Activated CD4-positive, alpha-beta T cell treated with anti-CD3 and anti-CD28 coated beads, Interleukin-2, amount 50 U/mL, for 16 hours (primary cell): ENCODE results near the gene BPTF.
"Not testable (repeated sequence)": the region's sequence is repeated elsewhere in the genome, so short reads cannot be mapped to it uniquely, and the experiment has no call there.

Experiments used
- DNase-seq: peaks from one replicate; pipeline ENCODE4 v3.0.0-alpha.2; 2020

The BPTF gene

DNA sequence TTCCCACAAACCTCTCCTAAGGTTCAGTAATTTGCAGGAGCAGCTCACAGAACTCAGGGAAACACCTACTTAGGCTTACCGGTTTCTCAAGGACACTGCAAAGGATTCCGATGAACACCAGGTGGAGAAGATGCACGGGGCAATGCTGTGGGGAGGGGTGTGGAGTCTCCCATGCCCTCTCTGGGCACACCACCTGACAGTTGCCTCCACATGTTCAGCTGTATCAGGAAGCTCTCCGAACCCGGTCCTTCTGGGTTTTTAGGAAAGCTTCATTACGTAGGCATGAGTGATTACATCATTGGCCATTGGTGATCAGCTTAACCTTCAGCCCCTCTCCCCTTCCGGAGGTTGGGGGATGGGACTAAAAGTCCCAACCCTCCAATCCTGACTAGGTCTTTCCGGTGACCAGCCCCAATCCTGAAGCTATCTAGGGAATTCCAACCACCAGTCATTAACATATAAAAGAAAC is 149.3 kb downstream of the BPTF start:
- DNase-seq: no peak

- DNase-seq: not testable (repeated sequence)
Measured at GRCh38 chr17:67976306-67976705, 151.0 kb downstream of the BPTF start.

- DNase-seq: no peak
Measured at GRCh38 chr17:67980456-67980855, 155.2 kb downstream of the BPTF start.

DNA sequence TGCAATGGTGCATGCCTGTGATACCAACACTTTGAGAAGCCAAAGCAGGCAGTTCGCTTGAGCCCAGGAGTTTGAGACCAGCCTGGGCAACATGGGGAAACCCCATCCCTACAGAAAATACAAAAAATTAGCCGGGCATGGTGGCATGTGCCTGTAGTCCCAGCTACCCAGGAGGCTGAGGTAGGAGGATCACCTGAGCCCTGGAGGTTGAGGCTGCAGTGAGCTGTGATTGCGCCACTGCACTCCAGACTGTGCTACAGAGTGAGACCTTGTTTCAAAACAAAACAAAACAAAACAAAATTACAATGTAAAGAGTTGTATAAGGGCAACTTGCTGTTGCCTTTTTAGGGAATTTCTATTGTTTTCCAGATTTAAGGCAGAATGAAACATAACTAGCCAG is 155.6 kb downstream of the BPTF start:
- not testable (repeated sequence) for DNase-seq

- no peak for DNase-seq
Measured at GRCh38 chr17:67982034-67982640, 156.8 kb downstream of the BPTF start.

GRCh38 chr17:67982686-67983382 is 157.5 kb downstream of the BPTF start:
- DNase-seq: no peak

DNA sequence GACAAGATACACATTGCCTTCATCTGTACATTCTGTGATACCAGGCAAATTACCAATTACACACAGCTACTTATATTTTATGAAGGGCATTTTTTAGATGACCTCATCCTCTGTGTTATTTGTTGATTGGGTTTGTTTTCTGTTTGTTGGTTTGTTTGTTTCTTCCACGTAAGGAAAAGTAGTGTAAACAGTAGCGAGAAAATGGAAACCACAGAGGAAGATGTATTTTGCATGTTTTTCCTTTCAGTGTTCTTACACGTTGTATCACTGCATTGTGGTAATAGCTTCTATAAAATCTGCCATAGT is 158.0 kb downstream of the BPTF start:
- DNase-seq: no peak

DNA sequence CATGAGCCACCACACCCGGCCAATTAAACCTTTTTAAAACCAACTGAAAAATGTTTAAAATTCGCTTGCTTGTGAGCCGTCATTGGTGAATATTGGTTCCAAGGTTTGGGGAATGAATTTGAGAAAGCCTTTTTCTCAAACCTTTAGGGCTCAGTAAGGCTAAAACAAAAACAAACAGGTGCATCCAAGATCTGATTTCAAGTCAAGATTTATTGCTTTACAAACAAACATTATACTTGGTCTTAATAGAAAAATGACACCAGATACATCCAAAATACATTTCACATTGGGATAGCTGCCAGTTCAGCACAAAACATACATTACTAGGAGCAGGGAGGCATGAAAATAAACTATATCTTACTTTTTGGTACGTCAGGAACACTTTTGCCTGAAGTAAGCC is 165.6 kb downstream of the BPTF start:
- DNase-seq: no peak

- peak; percentile 8 for DNase-seq
Measured at GRCh38 chr17:67992548-67993152, 167.3 kb downstream of the BPTF start.

GRCh38 chr17:67993153-67993997 is 168.1 kb downstream of the BPTF start:
- DNase-seq: peak; percentile 83

- DNase-seq: no peak
Measured at GRCh38 chr17:67993998-67994361, 168.7 kb downstream of the BPTF start.

GRCh38 chr17:67994817-67995569 is 169.7 kb downstream of the BPTF start:
- peak; percentile 35 for DNase-seq

- DNase-seq: peak; percentile 6
Measured at GRCh38 chr17:67995570-67996263, 170.4 kb downstream of the BPTF start.

DNA sequence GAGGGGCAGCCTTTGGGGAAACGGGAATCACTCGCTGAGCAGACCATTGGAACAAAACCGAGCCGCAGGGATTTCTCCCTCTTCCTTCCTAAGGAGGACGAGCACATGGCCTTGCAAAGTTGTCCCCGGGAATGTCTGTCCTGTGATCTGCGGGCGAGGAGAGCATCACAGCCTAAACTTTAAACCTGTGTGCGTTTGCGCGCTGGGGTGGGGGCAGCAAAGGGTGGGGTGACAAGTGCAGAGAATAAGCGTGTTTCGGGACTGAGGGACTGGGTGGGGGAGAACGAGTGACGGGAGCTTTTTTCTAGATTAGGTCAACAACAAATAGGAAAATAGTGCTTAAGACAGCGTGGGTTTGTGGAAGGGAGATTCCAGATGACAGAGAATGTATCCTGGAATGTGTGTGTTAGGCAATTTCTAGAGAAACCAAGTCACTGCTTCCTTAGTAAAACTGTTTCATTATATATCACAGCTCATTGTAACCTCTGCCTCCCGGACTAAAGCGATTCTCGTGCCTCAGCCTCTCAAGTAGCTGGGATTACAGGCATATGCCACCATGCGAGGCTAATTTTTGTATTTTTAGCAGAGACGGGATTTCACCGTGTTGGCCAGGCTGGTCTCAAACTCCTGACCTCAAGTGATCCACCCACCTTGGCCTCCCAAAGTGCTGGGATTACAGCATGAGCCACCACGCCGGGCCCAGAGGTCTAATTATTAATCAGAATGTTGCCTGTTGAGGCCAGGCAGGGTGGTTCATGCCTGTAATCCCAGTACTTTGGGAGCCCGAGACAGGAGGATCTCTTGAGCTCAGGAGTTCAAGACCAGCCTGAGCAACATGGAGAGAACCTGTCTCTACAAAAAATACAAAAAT is 171.2 kb downstream of the BPTF start, which contains the start of gene C17orf58:
Gene C17orf58 (minus strand): TSS at position 169 of the 871 bp plus-strand sequence. CDS start 271 bp downstream, outside the sequence.
- DNase-seq: peak; percentile 54

DNA sequence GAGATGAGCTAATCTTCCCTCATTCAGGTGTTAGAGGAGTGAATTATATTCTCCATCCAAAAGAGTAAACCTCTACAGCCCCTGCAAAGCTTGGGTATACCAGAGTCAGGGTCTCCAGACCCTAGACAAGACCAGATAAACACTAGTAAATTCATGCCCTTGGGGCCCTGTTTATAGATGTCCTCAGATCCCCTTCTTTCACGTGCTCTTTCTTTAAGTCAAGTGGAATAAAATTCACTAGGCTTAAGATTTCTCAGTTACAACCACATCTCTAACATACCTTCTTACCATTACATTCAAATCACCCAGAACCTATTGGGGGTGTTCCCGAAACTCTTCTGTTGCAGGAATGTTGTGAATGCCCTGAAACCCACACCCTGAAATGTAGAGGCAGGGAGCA is 173.2 kb downstream of the BPTF start:
- DNase-seq: no peak

DNA sequence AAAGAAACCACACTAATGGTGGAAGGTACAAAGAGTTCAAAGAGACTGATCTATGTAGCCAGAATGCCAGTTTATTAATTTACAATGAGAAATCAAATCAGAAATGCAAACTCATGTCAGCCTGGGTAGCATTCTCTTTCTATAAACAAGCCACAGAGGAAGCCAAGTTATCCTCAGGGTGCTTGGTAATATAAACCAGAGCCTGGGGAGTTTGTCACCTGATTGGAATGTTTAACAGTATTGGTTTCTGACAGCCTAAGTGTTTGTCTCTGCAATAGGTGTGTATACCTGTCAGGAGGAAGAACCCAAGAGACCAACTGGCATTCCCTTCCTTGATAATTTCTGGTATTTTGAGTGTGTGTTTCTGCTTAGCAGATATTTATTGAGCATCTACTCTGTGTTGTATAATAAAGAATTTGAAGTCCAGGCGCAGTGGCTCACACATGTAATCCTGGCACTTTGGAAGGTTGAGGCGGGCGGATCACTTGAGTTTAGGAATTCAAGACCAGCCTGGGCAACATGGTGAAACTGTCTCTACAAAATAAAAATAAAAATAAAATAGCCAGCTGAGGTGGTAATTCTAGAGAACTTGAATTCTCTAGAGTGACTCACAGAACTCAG is 174.1 kb downstream of the BPTF start:
- DNase-seq: no peak

- DNase-seq: no peak
Measured at GRCh38 chr17:68004201-68004600, 178.9 kb downstream of the BPTF start.

- DNase-seq: no peak
Measured at GRCh38 chr17:68006797-68007196, 181.5 kb downstream of the BPTF start.

DNA sequence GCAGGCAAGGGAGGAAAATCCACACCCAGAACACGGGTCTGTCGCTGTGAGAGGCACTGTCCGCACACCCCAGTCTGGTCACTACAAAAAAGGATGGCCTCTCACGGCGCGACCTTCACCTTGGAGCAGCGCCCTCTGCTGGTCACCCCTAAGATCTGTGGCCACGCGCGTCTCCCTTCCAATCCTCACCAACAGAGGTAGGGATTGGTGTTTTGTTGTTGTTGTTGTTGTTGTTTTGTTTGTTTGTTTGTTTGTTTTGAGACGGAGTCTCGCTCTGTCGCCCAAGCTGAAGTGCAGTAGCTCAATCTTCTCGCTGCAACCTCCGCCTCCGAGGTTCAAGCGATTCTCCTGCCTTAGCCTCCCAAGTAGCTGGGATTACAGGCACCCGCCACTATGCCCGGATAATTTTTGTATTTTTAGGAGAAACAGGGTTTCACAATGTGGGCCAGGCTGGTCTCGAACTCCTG is 185.9 kb downstream of the BPTF start:
- DNase-seq: peak; percentile 57

- no peak for DNase-seq
Measured at GRCh38 chr17:68013385-68013784, 188.1 kb downstream of the BPTF start.
